Activated CD8-positive, alpha-beta T cell treated with anti-CD3 and anti-CD28 coated beads for 36 hours (primary cell): Measurements from ENCODE around the gene NAPEPLD. TPM values are rescaled to one million over a fixed set of nuclear protein-coding genes. Genes with fewer than 3 reads are reported as not detected.

Source experiments
- ATAC-seq: fragments of 200-7000 bp; cut with Tn5 transposase; one replicate; pipeline ENCODE4 v1.10.0; 2021; ENCODE audit warnings: mild to moderate bottlenecking, moderate library complexity
- CTCF ChIA-PET: fragments of 350-600 bp; sonication (Branson Sonifier 250); formaldehyde crosslinking; loops from one replicate; lab custom pipeline; 2021; ENCODE audit warnings: antibody characterized with exemption; lab: Charles Lee
- POLR2A ChIA-PET: fragments of 350-600 bp; sonication (Branson Sonifier 250); formaldehyde crosslinking; loops from one replicate; lab custom pipeline; 2021; ENCODE audit warnings: antibody characterized with exemption; lab: Charles Lee
- DNase-seq: peaks from one replicate; pipeline ENCODE4 v3.0.0-alpha.2; 2020
- H3K27ac Mint-ChIP-seq: one replicate; pipeline ENCODE4 v1.8.0; 2021; ENCODE audit warnings: mild to moderate bottlenecking, mixed read lengths
- H3K27me3 Mint-ChIP-seq: one replicate; pipeline ENCODE4 v1.8.0; 2021; ENCODE audit warnings: mixed read lengths
- H3K36me3 Mint-ChIP-seq: one replicate; pipeline ENCODE4 v1.8.0; 2021; ENCODE audit warnings: low read depth, mixed read lengths
- H3K4me1 Mint-ChIP-seq: one replicate; pipeline ENCODE4 v1.8.0; 2021; ENCODE audit warnings: low read depth, mixed read lengths
- H3K4me3 Mint-ChIP-seq: one replicate; pipeline ENCODE4 v1.8.0; 2021; ENCODE audit warnings: mild to moderate bottlenecking, moderate library complexity, mixed read lengths
- H3K9me3 Mint-ChIP-seq: one replicate; pipeline ENCODE4 v1.8.0; 2021; ENCODE audit warnings: mixed read lengths
- intact Hi-C: fragments of 100-400 bp; cut with micrococcal nuclease; formaldehyde crosslinking; loops from one replicate; pipeline ENCODE4 v1.10.0; 2022
- total RNA-seq, 2 experiments: library from RNA; stranded (reverse); gene quantifications; one replicate each; pipeline ENCODE4 v1.2.3, GENCODE V29; 2021
- TF ChIP-seq, protein P1 (sequence below): fragments of 200-600 bp; IDR thresholded peaks from one replicate; pipeline ENCODE4 v1.8.0; 2022; ENCODE audit warnings: antibody characterized with exemption, mild to moderate bottlenecking

Gene NAPEPLD
- total RNA-seq, 2 experiments from 2014 or later: 5.1 to 6.3 TPM

DNA sequence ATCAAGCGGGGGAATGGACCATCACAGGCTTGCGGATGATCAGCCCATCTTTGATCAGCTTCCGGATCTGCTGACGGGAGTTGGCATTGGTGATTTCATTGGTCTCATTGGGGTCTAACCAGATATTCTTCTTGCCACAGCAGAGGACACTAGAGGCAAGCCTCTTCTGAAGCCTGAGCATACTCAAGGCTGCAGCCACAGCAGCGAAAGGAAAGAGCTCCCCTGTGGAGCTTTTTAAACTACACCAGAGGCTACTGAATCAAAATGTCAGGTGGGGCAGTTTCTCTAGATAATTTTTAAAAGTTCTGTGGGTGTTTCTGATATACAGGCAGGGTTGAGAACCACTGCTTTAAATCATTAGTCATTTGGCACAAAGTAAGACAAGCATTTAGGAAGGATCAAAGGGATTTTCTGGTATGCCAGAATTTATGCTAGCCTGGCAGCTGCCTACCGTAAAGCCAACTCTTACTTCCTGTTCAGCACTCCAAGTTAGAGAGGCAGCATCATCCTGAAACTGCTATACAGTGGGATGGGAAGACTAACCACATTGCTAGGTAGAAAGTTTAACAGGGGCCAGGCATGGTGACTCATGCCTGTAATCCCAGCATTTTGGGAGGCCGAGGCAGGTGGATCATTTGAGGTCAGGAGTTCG is 7.0 kb downstream of the NAPEPLD start:
- ChIA-PET CTCF (interaction anchor here (0.7 to 1.6 kb wide), 2 partner anchors 9 to 44 kb away, joined by 3 to 4 read pairs; no protein-coding TSS in a partner anchor), POLR2A (no interaction called here)
- intact Hi-C loops: no loop called here
- Mint-ChIP-seq H3K4me3 (no peak overlapping the region), H3K36me3 (peaks cover 20% of the 10 kb centered on the region), H3K27ac (no peak overlapping the region), H3K27me3 (no peaks in the 10 kb centered on the region), H3K9me3 (peaks cover 3% of the 10 kb centered on the region), H3K4me1 (peaks cover 22% of the 10 kb centered on the region)
- DNase-seq (no peak), ATAC-seq (no peak)
- TF ChIP-seq, protein P1, sequence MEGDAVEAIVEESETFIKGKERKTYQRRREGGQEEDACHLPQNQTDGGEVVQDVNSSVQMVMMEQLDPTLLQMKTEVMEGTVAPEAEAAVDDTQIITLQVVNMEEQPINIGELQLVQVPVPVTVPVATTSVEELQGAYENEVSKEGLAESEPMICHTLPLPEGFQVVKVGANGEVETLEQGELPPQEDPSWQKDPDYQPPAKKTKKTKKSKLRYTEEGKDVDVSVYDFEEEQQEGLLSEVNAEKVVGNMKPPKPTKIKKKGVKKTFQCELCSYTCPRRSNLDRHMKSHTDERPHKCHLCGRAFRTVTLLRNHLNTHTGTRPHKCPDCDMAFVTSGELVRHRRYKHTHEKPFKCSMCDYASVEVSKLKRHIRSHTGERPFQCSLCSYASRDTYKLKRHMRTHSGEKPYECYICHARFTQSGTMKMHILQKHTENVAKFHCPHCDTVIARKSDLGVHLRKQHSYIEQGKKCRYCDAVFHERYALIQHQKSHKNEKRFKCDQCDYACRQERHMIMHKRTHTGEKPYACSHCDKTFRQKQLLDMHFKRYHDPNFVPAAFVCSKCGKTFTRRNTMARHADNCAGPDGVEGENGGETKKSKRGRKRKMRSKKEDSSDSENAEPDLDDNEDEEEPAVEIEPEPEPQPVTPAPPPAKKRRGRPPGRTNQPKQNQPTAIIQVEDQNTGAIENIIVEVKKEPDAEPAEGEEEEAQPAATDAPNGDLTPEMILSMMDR: no peak

DNA sequence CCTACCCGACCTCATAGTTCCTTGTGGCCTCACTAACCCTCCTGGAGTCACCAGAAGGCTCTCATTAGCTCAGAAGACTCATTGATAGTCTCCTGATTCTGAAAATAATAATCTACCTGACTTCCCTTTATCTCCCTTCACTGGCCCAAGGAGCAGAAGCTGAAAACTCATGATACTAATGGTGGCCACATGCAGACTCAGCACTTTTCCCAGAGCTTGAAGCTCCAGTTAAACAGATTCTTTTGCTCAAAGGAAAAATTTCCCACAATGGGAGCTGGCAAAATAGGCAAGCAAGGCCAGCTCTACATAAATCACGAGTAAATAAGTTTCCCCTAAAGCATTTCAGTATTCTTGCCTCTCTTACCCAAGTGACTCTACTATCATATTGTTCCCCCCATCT is 8.2 kb downstream of the NAPEPLD start:
- ATAC-seq (no peak), DNase-seq (no peak)
- Mint-ChIP-seq H3K27me3 (no peaks in the 10 kb centered on the region), H3K4me1 (peaks cover 12% of the 10 kb centered on the region), H3K9me3 (peaks cover 3% of the 10 kb centered on the region), H3K36me3 (peaks cover 20% of the 10 kb centered on the region), H3K4me3 (no peak overlapping the region), H3K27ac (no peak overlapping the region)
- TF ChIP-seq, protein P1: no peak
- intact Hi-C loops: no loop called here
- ChIA-PET POLR2A (interaction anchor here (0.9 kb wide), 1 partner anchor 8 kb away, joined by 3 read pairs; no protein-coding TSS in a partner anchor), CTCF (interaction anchor here (1.6 kb wide), 1 partner anchor 8 kb away, joined by 4 read pairs; no protein-coding TSS in a partner anchor)

DNA sequence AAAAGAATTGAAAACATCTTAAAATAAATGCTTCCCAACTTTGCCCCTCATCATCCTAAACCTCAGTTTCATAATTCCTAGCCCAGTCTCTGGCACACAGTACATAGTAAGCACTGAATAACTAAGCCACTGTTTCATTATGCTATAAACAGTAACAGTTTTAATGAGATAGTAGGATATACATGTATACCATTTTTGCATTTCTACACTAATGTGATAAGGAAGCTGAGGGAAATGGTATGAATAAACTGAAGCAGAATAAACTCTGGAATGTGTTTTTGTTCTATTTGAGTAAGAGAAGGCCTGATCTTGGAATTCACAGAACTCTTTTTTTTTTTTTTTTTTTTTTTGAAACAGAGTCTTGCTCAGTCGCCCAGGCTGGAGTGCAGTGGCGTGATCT is 8.8 kb downstream of the NAPEPLD start:
- H3K36me3 Mint-ChIP-seq: peaks cover 20% of the 10 kb centered on the region
- TF ChIP-seq, protein P1: no peak
- H3K9me3 Mint-ChIP-seq: peaks cover 3% of the 10 kb centered on the region
- no peaks in the 10 kb centered on the region for H3K27me3 Mint-ChIP-seq
- no peak overlapping the region for H3K27ac Mint-ChIP-seq
- intact Hi-C loops: no loop called here
- ATAC-seq (no peak), DNase-seq (no peak)
- peaks cover 9% of the 10 kb centered on the region for H3K4me1 Mint-ChIP-seq
- no peak overlapping the region for H3K4me3 Mint-ChIP-seq
- POLR2A ChIA-PET: interaction anchor here (0.9 kb wide), 1 partner anchor 8 kb away, joined by 3 read pairs; no protein-coding TSS in a partner anchor
- CTCF ChIA-PET: interaction anchor here (1.6 kb wide), 1 partner anchor 7 kb away, joined by 4 read pairs; no protein-coding TSS in a partner anchor

DNA sequence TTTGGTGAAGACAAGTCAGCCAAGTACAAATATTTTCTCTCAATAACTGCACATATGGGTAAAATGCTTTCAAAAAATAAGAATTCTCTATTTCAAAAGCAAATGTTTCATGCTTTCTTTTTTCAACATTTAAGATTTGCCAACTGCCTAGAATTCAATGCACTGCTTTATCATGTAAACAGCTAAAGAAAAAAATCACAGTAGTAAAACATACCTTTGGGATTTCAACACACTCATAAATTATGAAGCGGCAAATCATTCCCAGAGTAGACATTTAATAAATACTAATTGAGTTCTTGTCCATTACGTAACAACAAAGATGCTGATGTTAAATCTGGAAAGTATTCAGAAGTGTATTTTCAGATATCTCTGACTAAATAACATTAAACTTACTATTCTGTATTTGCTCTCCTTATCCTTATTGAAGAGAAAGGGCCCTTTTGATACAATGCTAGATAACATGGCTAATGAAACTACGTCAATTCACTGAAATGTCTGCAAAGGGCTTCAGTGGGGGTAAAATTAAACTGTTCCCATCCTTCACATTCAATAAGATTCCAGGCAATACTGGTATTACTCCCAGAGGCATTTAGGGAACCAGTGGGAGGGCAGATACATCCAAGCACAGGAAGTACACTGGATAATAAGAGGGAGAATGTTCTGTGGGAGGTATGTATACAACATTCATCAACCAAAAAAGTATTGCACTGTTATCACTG is 13.9 kb downstream of the NAPEPLD start:
- CTCF ChIA-PET: no interaction called here
- Mint-ChIP-seq H3K27me3 (no peaks in the 10 kb centered on the region), H3K9me3 (no peaks in the 10 kb centered on the region), H3K4me1 (peaks cover 2% of the 10 kb centered on the region), H3K27ac (no peak overlapping the region), H3K4me3 (no peak overlapping the region), H3K36me3 (no peaks in the 10 kb centered on the region)
- no peak for ATAC-seq
- TF ChIP-seq, protein P1: no peak
- POLR2A ChIA-PET: no interaction called here
- no peak for DNase-seq
- intact Hi-C loops: no loop called here
